GM21723 (cell line): ENCODE data around the gene APOC4.
"Not testable (repeated sequence)": the region's sequence is repeated elsewhere in the genome, so short reads cannot be mapped to it uniquely, and the experiment has no call there.

Experiments used
- ATAC-seq: cut with Tn5 transposase; IDR thresholded peaks from one replicate; pipeline ENCODE4 v1.9.1; 2021; ENCODE audit warnings: mild to moderate bottlenecking, moderate library complexity; ENCODE audit not compliant: unreplicated experiment

APOC4 gene

GRCh38 chr19:44942067-44942571 is at the start of gene APOC4:
Gene APOC4 (plus strand): TSS chr19:44942237. CDS start chr19:44942278, 41 bp downstream.
- ATAC-seq = no peak

GRCh38 chr19:44892932-44893331 is 49.1 kb upstream of the APOC4 start:
- no peak for ATAC-seq

- ATAC-seq = no peak
These were observed 48.5 kb upstream of the APOC4 start for GRCh38 chr19:44893332-44894051.

GRCh38 chr19:44894052-44894400 is 48.0 kb upstream of the APOC4 start:
- no peak for ATAC-seq

GRCh38 chr19:44894946-44895345 is 47.1 kb upstream of the APOC4 start:
- ATAC-seq = no peak

- ATAC-seq = no peak
These were observed 44.2 kb upstream of the APOC4 start for GRCh38 chr19:44897835-44898234.

GRCh38 chr19:44900328-44901244 is 41.5 kb upstream of the APOC4 start:
- ATAC-seq = no peak

- no peak for ATAC-seq
These were observed 38.8 kb upstream of the APOC4 start for GRCh38 chr19:44903216-44903601.

- no peak for ATAC-seq
These were observed 38.2 kb upstream of the APOC4 start for GRCh38 chr19:44903602-44904425.

GRCh38 chr19:44904426-44904994 is 37.5 kb upstream of the APOC4 start:
- no peak for ATAC-seq

GRCh38 chr19:44905437-44906160 is 36.4 kb upstream of the APOC4 start, which contains the start of gene APOE:
Gene APOE (plus strand): TSS chr19:44905796. CDS start chr19:44906625, 829 bp downstream.
- no peak for ATAC-seq

- ATAC-seq = no peak
These were observed 34.4 kb upstream of the APOC4 start for GRCh38 chr19:44907613-44908012.

GRCh38 chr19:44908074-44908835 is 33.8 kb upstream of the APOC4 start:
- no peak for ATAC-seq

- no peak for ATAC-seq
These were observed 33.2 kb upstream of the APOC4 start for GRCh38 chr19:44908836-44909261.

GRCh38 chr19:44909775-44910174 is 32.3 kb upstream of the APOC4 start:
- no peak for ATAC-seq

GRCh38 chr19:44911896-44912295 is 30.1 kb upstream of the APOC4 start:
- ATAC-seq = not testable (repeated sequence)

GRCh38 chr19:44912854-44913253 is 29.2 kb upstream of the APOC4 start:
- no peak for ATAC-seq

- ATAC-seq = not testable (repeated sequence)
These were observed 28.3 kb upstream of the APOC4 start for GRCh38 chr19:44913512-44914432.
